ENCODE results near the gene DAGLB. TPM values are rescaled to one million over a fixed set of nuclear protein-coding genes. Genes with fewer than 3 reads are reported as not detected.

DAGLB gene
- polyA plus RNA-seq, 1 donor (not counting 4 experiments of a cell fraction or from before 2014, with no cell fraction given) = 15.5 TPM

DNA sequence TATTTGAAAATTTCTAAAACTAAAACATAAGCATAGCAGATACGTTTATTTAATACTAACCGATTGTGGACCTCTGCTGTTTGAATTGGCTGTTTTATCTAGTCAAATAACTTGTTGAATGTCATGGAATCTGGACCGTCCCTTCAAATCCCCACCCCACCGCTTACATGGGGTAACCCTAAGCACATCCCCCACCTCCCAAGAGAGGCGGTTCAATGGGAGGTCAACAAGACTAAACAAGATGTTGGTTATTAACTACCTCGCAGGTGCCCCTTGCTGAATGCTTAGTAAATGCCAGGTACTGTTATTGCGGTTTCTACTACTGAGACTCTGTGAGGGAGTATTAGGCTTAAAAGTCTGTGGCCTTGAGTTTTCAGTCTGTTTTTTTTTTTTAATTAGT lies 70.9 kb downstream of the DAGLB start:
- H3K27ac ChIP-seq (ENCODE audit: control insufficient read depth, insufficient read depth, low read length) = peak overlapping the region; percentile 40
- no peak for DNase-seq (ENCODE audit: low read depth, low spot score)
- peaks cover 16% of the 10 kb centered on the region for H3K4me1 ChIP-seq (ENCODE audit: control insufficient read depth, extremely low read depth, insufficient read depth, low read length)

DNA sequence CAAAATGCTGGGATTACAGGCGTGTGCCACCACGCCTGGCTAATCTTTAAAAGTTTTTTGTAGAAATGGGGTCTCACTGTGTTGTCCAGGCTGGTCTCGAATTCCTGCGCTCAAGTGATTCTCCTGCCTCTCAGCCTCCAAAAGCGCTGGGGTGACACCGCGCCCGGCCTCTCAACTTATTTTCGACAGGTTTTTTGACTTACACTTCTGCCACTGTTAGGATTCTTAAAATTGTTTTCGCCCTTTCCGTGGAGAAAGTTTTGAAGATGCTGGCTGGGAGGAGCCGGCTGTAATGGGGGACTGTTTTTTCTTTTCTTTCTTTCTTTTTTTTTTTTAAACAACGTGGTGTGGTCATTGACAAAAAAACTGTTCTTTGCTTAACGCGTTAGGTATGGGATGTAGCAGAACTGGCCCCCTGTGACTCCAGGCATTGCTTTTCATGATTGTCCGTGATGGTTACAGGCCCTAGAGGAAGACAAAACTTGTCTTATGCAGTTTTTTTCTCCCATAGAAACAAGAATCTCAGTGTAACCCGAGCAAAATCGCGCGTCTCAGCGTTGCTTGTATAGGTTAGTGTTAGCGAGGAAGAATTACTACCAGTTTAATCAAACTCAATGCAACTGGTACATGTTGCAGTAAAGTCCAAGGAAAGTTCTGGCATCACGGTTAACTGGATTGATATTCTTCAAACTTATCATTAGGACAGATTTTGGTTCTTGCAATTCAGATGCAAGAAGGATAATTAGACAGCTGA lies 72.2 kb downstream of the DAGLB start:
- Histone ChIP-seq H3K36me3 (ENCODE audit: control insufficient read depth in 2 of 2, extremely low read depth in 1 of 2, insufficient read depth in 2 of 2, low read length in 2 of 2) (peaks cover 4 to 13% of the 10 kb centered on the region in 2 experiments), H3K4me2 (ENCODE audit: control insufficient read depth, extremely low read depth, insufficient read depth, low read depth, low read length) (peak overlapping the region; percentile 81), H4K20me1 (ENCODE audit: control insufficient read depth, extremely low read depth, insufficient read depth, low read length) (peaks cover 30% of the 10 kb centered on the region), H3K9ac (ENCODE audit: control insufficient read depth, extremely low read depth, insufficient read depth, low read length) (peak overlapping the region; percentile 85), H3K79me2 (ENCODE audit: control insufficient read depth, insufficient read depth, low read length) (peaks cover 60% of the 10 kb centered on the region), H3K27me3 (ENCODE audit: control insufficient read depth, extremely low read depth, insufficient read depth, low read length) (no peaks in the 10 kb centered on the region), H3K4me3 (ENCODE audit: control insufficient read depth in 2 of 3, extremely low read depth in 1 of 3, insufficient read depth in 2 of 3, low read depth in 1 of 3, low read length in 3 of 3) (peak overlapping the region; percentile 62 to 92 (median 66)), H3K27ac (ENCODE audit: control insufficient read depth, insufficient read depth, low read length) (peak overlapping the region; percentile 27), H3K4me1 (ENCODE audit: control insufficient read depth, extremely low read depth, insufficient read depth, low read length) (peaks cover 16% of the 10 kb centered on the region), H2AFZ (ENCODE audit: control insufficient read depth, low read length) (no peak overlapping the region), H3K9me1 (ENCODE audit: control insufficient read depth, extremely low read depth, insufficient read depth, low read length) (no peaks in the 10 kb centered on the region), H3K9me3 (ENCODE audit: control insufficient read depth, low read depth, low read length) (no peaks in the 10 kb centered on the region)
- no peak for FAIRE-seq
- dilution Hi-C loops (cut with MboI; ENCODE audit: extremely low pct_ligation_motif_present, low sequenced_read_pairs) = no loop called here
- DNase-seq (ENCODE audit: low read depth, low spot score) = no peak
- TF ChIP-seq, protein P1, sequence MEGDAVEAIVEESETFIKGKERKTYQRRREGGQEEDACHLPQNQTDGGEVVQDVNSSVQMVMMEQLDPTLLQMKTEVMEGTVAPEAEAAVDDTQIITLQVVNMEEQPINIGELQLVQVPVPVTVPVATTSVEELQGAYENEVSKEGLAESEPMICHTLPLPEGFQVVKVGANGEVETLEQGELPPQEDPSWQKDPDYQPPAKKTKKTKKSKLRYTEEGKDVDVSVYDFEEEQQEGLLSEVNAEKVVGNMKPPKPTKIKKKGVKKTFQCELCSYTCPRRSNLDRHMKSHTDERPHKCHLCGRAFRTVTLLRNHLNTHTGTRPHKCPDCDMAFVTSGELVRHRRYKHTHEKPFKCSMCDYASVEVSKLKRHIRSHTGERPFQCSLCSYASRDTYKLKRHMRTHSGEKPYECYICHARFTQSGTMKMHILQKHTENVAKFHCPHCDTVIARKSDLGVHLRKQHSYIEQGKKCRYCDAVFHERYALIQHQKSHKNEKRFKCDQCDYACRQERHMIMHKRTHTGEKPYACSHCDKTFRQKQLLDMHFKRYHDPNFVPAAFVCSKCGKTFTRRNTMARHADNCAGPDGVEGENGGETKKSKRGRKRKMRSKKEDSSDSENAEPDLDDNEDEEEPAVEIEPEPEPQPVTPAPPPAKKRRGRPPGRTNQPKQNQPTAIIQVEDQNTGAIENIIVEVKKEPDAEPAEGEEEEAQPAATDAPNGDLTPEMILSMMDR (optimal IDR thresholded peaks at IDR 0.05 in 1 of 3, IDR thresholded peaks at IDR 0.05 in 1 of 3, conservative IDR thresholded peaks at IDR 0.05 in 1 of 3; ENCODE audit: extremely low read depth in 1 of 3, insufficient read depth in 2 of 3, low read length in 3 of 3) = no peak
- TF ChIP-seq EZH2 (IDR thresholded peaks at IDR 0.05; ENCODE audit: low read length) = no peak

More for the DNA sequence above, 70.9 kb downstream of the DAGLB start:
- TF ChIP-seq, protein P1 (optimal IDR thresholded peaks at IDR 0.05 in 1 of 3, IDR thresholded peaks at IDR 0.05 in 1 of 3, conservative IDR thresholded peaks at IDR 0.05 in 1 of 3; ENCODE audit: extremely low read depth in 1 of 3, insufficient read depth in 2 of 3, low read length in 3 of 3) = no peak
- TF ChIP-seq EZH2 (IDR thresholded peaks at IDR 0.05; ENCODE audit: low read length) = no peak
- dilution Hi-C loops (cut with MboI; ENCODE audit: extremely low pct_ligation_motif_present, low sequenced_read_pairs) = no loop called here
- no peaks in the 10 kb centered on the region for H3K27me3 ChIP-seq (ENCODE audit: control insufficient read depth, extremely low read depth, insufficient read depth, low read length)
- H4K20me1 ChIP-seq (ENCODE audit: control insufficient read depth, extremely low read depth, insufficient read depth, low read length) = peaks cover 32% of the 10 kb centered on the region
- H3K9me1 ChIP-seq (ENCODE audit: control insufficient read depth, extremely low read depth, insufficient read depth, low read length) = no peaks in the 10 kb centered on the region
- peaks cover 4 to 15% of the 10 kb centered on the region in 2 experiments for H3K36me3 ChIP-seq (ENCODE audit: control insufficient read depth in 2 of 2, extremely low read depth in 1 of 2, insufficient read depth in 2 of 2, low read length in 2 of 2)
- FAIRE-seq = no peak
- H3K79me2 ChIP-seq (ENCODE audit: control insufficient read depth, insufficient read depth, low read length) = peaks cover 73% of the 10 kb centered on the region
- peak overlapping the region; percentile 83 for H3K4me2 ChIP-seq (ENCODE audit: control insufficient read depth, extremely low read depth, insufficient read depth, low read depth, low read length)
- peak overlapping the region; percentile 28 for H3K9ac ChIP-seq (ENCODE audit: control insufficient read depth, extremely low read depth, insufficient read depth, low read length)
- H3K9me3 ChIP-seq (ENCODE audit: control insufficient read depth, low read depth, low read length) = no peaks in the 10 kb centered on the region
- peak overlapping the region; percentile 62 to 65 (median 65) for H3K4me3 ChIP-seq (ENCODE audit: control insufficient read depth in 2 of 3, extremely low read depth in 1 of 3, insufficient read depth in 2 of 3, low read depth in 1 of 3, low read length in 3 of 3)
- no peak overlapping the region for H2AFZ ChIP-seq (ENCODE audit: control insufficient read depth, low read length)
